Measurements from ENCODE around the gene ZMYND15.

The ZMYND15 gene

DNA sequence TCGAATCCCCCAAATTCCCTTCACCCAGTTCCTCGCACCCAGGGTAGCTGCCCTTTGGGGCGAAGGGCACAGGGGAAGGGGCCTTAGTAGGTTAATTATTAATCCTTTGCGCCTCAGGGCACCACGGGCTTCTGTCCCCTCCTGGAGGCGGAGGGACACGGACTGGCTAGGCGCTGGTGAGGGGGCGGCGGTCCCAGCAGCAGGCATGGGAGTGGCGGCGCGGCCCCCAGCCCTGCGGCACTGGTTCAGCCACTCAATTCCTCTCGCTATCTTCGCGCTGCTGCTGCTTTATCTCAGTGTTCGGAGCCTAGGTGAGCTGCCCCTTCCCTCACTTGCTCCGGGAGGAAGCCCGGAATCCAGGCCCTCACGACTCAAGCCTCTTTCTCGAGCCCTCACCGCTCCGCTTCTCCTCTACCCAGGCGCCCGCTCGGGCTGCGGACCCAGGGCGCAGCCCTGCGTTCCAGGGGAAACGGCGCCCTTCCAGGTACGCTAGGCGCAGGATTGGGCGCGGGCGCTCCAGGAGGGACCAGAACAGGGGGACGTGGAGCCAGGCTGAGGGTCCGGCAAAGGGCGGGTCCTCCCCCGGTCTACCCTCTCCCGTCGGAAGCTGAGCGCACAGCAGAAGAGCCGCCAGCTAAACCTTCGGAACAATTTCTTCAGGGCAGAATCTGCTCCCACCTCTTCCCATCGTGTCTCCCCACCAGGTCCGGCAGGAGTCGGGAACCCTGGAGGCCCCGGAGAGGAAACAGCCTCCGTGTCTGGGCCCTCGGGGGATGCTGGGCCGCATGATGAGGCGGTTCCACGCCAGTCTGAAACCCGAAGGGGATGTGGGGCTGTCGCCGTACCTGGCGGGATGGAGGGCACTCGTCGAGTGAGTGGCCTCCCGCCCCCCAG is 49.4 kb downstream of the ZMYND15 start, which contains the start of gene GLTPD2:
Gene GLTPD2, plus strand, starts transcription at position 158 of the 894 bp plus-strand sequence. Its CDS starts 48 bp downstream, at position 206.
- no peak for ATAC-seq

DNA sequence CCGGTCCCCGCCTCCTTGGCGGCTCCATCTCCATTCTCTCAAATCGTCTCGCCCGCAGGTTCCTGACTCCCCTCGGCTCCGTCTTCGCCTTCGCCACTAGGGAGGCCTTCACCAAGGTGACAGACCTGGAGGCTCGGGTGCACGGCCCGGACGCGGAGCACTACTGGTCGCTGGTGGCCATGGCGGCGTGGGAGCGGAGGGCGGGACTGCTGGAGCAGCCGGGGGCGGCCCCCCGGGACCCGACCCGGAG is 50.0 kb downstream of the ZMYND15 start:
- ATAC-seq, result no peak

DNA sequence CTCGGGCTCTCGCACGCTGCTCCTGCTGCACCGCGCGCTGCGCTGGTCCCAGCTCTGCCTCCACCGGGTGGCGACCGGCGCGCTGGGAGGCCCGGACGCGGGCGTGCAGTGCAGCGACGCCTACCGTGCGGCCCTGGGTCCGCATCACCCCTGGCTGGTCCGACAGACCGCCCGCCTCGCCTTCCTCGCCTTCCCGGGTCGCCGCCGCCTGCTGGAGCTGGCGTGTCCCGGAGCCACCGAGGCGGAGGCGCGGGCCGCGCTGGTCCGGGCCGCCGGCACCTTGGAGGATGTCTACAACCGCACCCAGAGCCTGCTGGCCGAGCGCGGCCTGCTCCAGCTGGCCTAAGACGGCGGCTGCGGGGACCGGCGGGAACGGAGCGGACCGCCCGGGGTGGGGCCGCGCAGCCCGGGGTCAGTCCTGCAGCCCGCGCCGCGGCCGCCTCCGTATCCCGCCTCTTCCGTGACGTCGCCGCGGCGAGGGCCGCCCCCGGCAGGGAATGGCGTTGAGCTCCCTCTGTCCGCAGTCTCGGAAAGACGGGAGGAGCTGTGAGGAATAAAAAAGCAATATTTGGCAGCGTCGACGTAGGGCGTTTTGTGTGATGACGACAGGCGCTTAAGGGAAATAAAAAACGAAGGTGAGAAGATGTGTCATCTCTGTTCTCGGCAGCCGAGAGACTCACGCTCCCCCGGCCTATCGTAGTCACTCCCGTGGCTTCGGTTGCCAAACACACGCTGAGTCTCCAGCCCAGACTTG is 50.5 kb downstream of the ZMYND15 start:
- peak; percentile 88 for ATAC-seq

DNA sequence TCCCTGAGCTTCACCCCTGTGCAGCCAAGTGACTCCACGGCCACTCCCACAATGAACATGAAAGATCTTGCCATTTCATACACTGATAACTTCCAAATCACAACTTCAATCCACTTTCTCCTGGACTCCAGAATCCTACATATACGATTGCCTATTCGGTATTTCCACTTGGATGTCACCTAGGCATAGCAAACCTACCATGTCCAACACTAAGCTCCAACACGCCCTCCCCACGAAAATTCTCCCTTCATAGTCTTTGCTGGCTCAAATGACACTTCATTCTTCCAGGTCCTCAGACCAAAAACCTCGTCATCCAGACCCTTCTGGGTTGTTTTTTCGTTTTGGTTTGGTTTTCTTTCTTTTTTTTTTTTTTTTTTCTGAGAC is 51.1 kb downstream of the ZMYND15 start:
- no peak for ATAC-seq

DNA sequence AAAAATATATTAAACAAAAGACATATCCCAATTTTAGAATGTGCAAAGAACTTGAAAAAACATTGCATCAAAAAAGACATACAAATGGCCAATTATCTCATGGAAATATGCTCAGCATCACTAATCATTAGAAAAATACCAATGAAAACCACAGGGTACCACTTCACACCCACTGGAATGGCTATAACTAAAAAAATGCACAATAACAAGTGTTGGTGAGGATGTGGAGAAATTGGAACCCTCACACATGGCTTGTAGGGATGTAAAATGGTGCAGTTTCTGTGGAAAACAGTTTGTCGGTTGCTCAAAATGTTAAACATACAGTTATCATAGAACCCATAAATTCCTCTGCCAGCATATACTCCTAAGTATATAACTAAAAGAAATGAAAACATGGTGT is 55.5 kb downstream of the ZMYND15 start:
- ATAC-seq, result no peak

Measured in activated CD4-positive, CD25-positive, alpha-beta regulatory T cell treated with anti-CD3 and anti-CD28 coated beads, Interleukin-2, amount 50 U/mL, for 24 hours (primary cell).